ENCODE data around the gene SORL1. TPM values are rescaled to one million over a fixed set of nuclear protein-coding genes. Genes with fewer than 3 reads are reported as not detected.

Gene SORL1
- total and polyA plus RNA-seq, 2 of the 8 experiments (the other 6 are each of a cell fraction or from before 2014, with no cell fraction given) = 38.1 to 65.5 TPM

GRCh38 chr11:121626980-121627379 is 174.9 kb downstream of the SORL1 start:
- Histone ChIP-seq H3K4ac (replicated peaks; ENCODE audit: insufficient read length, low read depth, low read length) (no peak overlapping the region), H4K5ac (ENCODE audit: insufficient read length, low read depth, low read length) (no peak overlapping the region), H4K91ac (replicated peaks; ENCODE audit: insufficient read length, low read length) (no peak overlapping the region), H3K23ac (ENCODE audit: insufficient read length) (no peak overlapping the region), H2AK5ac (ENCODE audit: low read depth, low read length) (no peak overlapping the region), H2BK15ac (ENCODE audit: low read length) (no peak overlapping the region), H2BK5ac (ENCODE audit: low read depth, low read length) (no peak overlapping the region), H3K4me3 (ENCODE audit: extremely low read depth in 1 of 4, insufficient read depth in 2 of 4, low read depth in 3 of 4, low read length in 4 of 4) (no peak overlapping the region), H3K27ac (ENCODE audit: low read depth, low read length) (no peak overlapping the region), H3K4me1 (replicated peaks in 1 of 4; ENCODE audit: control insufficient read depth in 3 of 4, insufficient read depth in 4 of 4, low read length in 3 of 4) (no peaks in the 10 kb centered on the region; a peak in 1 of 7 replicates), H3K23me2 (ENCODE audit: low read depth, low read length) (no peaks in the 10 kb centered on the region), H4K8ac (ENCODE audit: extremely low read depth, insufficient read depth, low read length) (no peak overlapping the region), H2BK120ac (replicated peaks; ENCODE audit: low read depth, low read length) (no peak overlapping the region), H2BK12ac (ENCODE audit: low read depth, low read length) (no peak overlapping the region), H3K18ac (ENCODE audit: extremely low read depth, low read length) (no peak overlapping the region), H4K20me1 (replicated peaks in 1 of 2; ENCODE audit: control insufficient read depth in 1 of 2, insufficient read depth in 2 of 2, low read length in 2 of 2) (no peaks in the 10 kb centered on the region), H3K9me3 (ENCODE audit: insufficient read depth in 2 of 2, low read depth in 1 of 2, low read length in 1 of 2) (no peaks in the 10 kb centered on the region), H2BK20ac (ENCODE audit: low read length) (no peak overlapping the region), H3K36me3 (ENCODE audit: control insufficient read depth in 2 of 4, insufficient read depth in 4 of 4, low read length in 3 of 4) (peaks cover 16 to 51% (median 34%) of the 10 kb centered on the region in 4 experiments), H3K14ac (ENCODE audit: insufficient read length) (no peak overlapping the region), H3K79me1 (ENCODE audit: low read depth, low read length) (no peaks in the 10 kb centered on the region), H3K56ac (replicated peaks; ENCODE audit: insufficient read length, low read depth, low read length) (no peak overlapping the region), H2AFZ (ENCODE audit: low read length) (no peak overlapping the region), H3K9ac (replicated peaks in 1 of 4; ENCODE audit: extremely low read depth in 1 of 4, low read depth in 3 of 4, low read length in 3 of 4) (no peak overlapping the region), H3K27me3 (replicated peaks in 1 of 4; ENCODE audit: control insufficient read depth in 3 of 4, extremely low read depth in 1 of 4, insufficient read depth in 3 of 4, low read length in 3 of 4) (no peaks in the 10 kb centered on the region), H3K79me2 (ENCODE audit: control insufficient read depth in 1 of 2, insufficient read depth in 2 of 2, low read length in 2 of 2) (no peaks in the 10 kb centered on the region), H3K4me2 (ENCODE audit: insufficient read depth in 1 of 2, low read depth in 2 of 2, low read length in 2 of 2) (no peak overlapping the region)
- no peak for FAIRE-seq
- DNase-seq (ENCODE audit: low read depth in 1 of 2, low spot score in 2 of 2) = no peak
- 87% methylated on average over 2 of the region's 2 CpGs; no CpG with 5 or more reads in 1 of the 2 experiments for WGBS, 2 experiments (ENCODE audit: extremely low coverage in 1 of 2, insufficient coverage in 1 of 2, insufficient read length in 1 of 2, insufficient replicate concordance in 2 of 2, low coverage in 1 of 2, low lambda C conversion rate in 2 of 2, missing lambda C conversion rate in 1 of 2)
- CTCF ChIA-PET (ENCODE audit: partially characterized antibody) = interaction anchor here (0.7 to 1.0 kb wide), 2 partner anchors 10 to 27 kb away, joined by 3 to 4 read pairs; no protein-coding TSS in a partner anchor
- POLR2A ChIA-PET (ENCODE audit: partially characterized antibody) = no interaction called here
- TF ChIP-seq EGR1 (IDR thresholded peaks at IDR 0.05; ENCODE audit: borderline replicate concordance, low read depth, low read length) = no peak
- no peak for TF ChIP-seq TEAD4 (IDR thresholded peaks at IDR 0.05; ENCODE audit: low read depth, low read length)
- TF ChIP-seq SIX5 (IDR thresholded peaks at IDR 0.05; ENCODE audit: low read depth, low read length) = no peak
- no peak for TF ChIP-seq CBX8 (IDR thresholded peaks at IDR 0.05; ENCODE audit: borderline replicate concordance, low read depth, low read length)
- no peak for TF ChIP-seq JUN (IDR thresholded peaks at IDR 0.05; ENCODE audit: low read depth, low read length)
- no peak for TF ChIP-seq KDM5A (IDR thresholded peaks at IDR 0.05; ENCODE audit: low read length)
- TF ChIP-seq HDAC6 (IDR thresholded peaks at IDR 0.05; ENCODE audit: low read depth, low read length) = no peak
- TF ChIP-seq TCF12 (IDR thresholded peaks at IDR 0.05; ENCODE audit: low read depth, low read length) = no peak
- no peak for TF ChIP-seq EZH2 (IDR thresholded peaks at IDR 0.05; ENCODE audit: low read depth, low read length, severe bottlenecking)
- no peak for TF ChIP-seq RAD21 (IDR thresholded peaks at IDR 0.05 in 1 of 2, conservative IDR thresholded peaks at IDR 0.05 in 1 of 2; ENCODE audit: low read depth in 2 of 2, low read length in 2 of 2)
- TF ChIP-seq RFX5 (IDR thresholded peaks at IDR 0.05; ENCODE audit: borderline replicate concordance, low read depth, low read length) = no peak
- no peak for TF ChIP-seq GABPA (IDR thresholded peaks at IDR 0.05; ENCODE audit: borderline replicate concordance, insufficient read depth, low read length)
- TF ChIP-seq POLR2AphosphoS5 (IDR thresholded peaks at IDR 0.05; ENCODE audit: low read depth, low read length) = no peak
- no peak for TF ChIP-seq CEBPB (IDR thresholded peaks at IDR 0.05; ENCODE audit: low read depth, low read length)
- TF ChIP-seq BCL11A (IDR thresholded peaks at IDR 0.05; ENCODE audit: low read depth in 2 of 2, low read length in 2 of 2) = no peak
- no peak for TF ChIP-seq SUZ12 (IDR thresholded peaks at IDR 0.05; ENCODE audit: low read length)

Measured in H1 (cell line).